Measurements from ENCODE around the gene FABP3.

The FABP3 gene

DNA sequence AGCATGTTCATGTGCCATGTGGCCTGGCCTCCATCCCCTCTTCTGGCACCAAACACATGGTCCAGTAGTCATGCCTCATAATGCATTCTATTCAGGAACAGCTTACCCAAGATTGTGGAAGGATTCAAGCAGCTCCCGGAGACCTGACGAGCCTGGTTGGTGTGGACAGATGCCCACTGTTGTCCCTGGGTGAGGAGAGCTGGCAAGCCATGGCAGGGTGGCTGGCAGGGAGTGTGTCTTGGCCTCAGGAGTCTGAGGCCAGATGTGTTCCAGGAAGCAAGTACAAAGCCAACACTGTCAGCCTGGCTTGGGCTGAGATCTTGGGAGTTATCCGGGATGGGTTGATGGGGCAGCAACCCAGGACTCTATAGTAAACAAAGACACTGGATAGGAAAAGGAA is 7.3 kb upstream of the FABP3 start:
- FAIRE-seq, result no peak
- TF ChIP-seq, protein P1, sequence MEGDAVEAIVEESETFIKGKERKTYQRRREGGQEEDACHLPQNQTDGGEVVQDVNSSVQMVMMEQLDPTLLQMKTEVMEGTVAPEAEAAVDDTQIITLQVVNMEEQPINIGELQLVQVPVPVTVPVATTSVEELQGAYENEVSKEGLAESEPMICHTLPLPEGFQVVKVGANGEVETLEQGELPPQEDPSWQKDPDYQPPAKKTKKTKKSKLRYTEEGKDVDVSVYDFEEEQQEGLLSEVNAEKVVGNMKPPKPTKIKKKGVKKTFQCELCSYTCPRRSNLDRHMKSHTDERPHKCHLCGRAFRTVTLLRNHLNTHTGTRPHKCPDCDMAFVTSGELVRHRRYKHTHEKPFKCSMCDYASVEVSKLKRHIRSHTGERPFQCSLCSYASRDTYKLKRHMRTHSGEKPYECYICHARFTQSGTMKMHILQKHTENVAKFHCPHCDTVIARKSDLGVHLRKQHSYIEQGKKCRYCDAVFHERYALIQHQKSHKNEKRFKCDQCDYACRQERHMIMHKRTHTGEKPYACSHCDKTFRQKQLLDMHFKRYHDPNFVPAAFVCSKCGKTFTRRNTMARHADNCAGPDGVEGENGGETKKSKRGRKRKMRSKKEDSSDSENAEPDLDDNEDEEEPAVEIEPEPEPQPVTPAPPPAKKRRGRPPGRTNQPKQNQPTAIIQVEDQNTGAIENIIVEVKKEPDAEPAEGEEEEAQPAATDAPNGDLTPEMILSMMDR (IDR thresholded peaks at IDR 0.05; ENCODE audit: insufficient read depth, missing control alignments), result no peak

DNA sequence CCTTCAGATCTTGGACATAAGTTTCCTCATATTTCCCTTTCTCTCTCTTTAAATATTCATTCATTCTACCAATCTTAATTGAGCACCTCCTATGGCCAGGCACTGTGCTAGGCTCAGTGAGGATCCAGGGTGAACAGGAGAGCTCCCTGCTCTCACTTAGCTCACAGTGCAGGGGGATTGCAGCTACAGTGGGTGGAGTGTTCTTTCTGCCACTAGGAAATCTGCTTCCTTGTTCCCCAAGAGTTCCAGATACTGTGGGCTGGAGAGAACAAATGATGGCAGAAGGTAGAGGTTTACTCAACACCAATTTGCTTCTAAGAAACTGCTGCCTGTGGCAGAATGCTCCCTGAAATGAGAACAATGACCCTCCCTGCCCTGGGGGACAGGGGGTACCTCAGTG is 5.1 kb upstream of the FABP3 start:
- FAIRE-seq, result no peak
- DNase-seq (ENCODE audit: insufficient read length, low spot score), result no peak
- TF ChIP-seq, protein P1 (IDR thresholded peaks at IDR 0.05; ENCODE audit: insufficient read depth, missing control alignments), result no peak

More for the DNA sequence above, 7.3 kb upstream of the FABP3 start:
- no peak for DNase-seq (ENCODE audit: insufficient read length, low spot score)

DNA sequence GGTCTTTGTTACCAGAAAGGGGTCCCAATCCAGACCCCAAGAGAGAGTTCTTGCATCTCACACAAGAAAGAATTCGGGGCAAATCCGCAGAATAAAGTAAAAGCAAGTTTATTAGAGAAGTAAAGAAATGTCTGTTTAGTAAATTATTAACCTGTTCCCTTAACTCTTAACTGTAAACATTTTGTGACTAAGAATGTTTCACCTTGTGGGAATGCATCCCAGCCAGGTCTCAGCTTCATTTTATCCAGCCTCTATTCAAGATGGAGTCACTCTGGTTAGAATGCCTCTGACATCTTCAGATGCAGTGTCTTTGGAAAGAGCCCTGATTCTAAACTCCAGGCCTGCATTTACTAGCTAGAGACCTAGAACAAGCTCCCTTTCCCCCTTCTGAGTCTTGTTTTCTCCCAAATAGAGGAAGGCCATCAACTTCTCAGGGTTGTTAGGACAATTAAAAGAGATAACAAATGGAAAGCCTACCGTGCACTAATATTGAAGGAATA is 4.5 kb upstream of the FABP3 start:
- DNase-seq (ENCODE audit: insufficient read length, low spot score) (no peak), FAIRE-seq (no peak)
- TF ChIP-seq, protein P1 (IDR thresholded peaks at IDR 0.05; ENCODE audit: insufficient read depth, missing control alignments), result no peak

DNA sequence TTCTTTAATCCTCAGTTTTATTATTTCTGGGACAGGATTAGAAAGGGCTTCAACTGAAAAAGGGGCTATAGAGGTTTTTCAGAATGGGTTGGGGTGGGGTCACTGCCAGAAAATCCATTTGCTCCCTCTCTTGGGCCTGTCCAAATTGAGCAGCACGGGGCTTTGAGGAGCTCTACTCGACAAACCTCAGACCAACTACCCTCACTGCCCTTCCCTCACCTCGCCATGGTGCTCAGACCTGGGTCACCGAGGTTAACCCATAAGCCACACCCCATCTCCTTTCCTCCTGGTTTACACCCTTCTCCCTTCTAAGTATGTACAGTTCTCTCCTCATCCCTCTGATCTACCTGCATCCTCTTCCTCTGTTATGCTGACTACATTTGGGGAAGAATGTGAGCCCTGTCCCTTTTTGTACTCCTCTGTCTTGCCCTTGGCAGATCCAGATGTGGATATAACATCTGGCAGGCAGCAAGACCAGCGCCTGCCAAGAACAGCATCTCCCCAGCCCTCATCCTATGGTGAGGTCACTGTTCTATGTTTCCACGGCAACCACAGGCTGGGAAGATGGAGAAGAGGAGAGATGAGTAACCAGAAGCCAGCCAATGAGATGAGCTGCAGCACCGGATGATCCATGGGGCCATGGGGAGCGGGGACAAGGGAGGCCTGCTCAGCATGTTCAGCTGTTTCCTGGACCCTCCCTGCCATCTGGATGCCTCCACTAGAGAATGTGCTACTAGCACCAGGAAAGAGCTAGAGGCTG is 3.7 kb upstream of the FABP3 start:
- no peak for DNase-seq (ENCODE audit: insufficient read length, low spot score)
- no peak for FAIRE-seq
- TF ChIP-seq, protein P1 (IDR thresholded peaks at IDR 0.05; ENCODE audit: insufficient read depth, missing control alignments), result no peak

DNA sequence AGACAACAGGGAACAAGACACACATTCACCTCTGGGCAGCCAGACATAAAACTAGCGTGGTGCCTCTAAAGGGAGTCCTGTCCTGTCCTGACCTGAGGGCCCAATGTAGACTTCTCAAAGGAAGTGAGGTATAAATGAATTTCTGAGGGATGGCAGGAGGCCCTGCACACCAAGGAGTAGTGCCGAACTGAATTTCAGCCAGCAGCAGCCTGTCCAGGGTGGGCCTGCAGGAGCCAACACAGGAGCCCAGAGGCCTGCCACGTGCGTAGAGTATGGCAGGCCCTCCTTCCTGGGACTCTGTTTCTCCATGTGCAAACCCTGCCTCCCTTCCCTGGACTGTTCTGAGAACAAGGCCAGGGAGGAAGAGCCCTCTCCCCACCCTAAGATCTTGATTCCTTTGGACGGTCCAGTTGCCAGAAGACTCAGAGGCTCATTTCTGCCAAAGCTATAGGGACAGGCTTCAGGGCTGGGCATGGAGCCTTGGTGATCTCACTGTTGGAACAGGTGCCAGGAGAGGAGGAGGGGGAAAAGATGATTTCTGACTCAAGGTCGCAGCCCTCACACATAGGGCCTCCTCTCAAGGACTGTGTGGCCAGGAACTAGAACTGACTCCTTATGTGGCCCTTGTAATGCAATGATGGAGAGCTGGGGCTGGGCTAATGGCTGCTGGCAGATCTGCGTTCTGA is 1.8 kb upstream of the FABP3 start:
- TF ChIP-seq, protein P1 (IDR thresholded peaks at IDR 0.05; ENCODE audit: insufficient read depth, missing control alignments), result no peak
- FAIRE-seq (no peak), DNase-seq (ENCODE audit: insufficient read length, low spot score) (no peak)

DNA sequence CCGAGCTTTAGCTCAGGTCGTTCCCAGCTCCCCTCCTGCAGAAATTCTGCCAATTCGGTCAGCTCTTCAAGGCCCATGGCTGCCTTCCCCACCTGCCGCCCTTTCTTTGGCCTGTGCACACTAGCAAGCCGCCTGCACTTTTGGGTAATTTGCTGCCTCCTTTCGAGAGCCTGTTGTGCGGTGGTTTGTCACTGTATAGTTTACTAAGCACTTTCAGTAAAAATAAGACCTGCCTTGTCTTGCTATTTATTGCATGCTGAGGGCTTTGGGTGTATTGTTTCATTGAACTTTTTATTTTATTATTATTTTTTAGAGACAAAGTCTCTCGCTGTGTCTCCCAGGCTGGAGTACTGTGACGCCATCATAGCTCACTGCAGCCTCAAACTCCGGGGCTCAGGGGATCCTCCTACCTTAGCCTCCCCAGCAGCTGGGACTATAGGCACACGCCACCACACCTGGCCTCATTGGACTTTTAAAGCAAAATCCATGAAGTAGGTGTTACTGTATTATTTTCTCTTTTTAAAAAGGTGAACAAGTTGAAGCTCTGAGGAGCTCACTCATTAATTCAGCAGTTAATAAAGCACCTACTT is 1.1 kb upstream of the FABP3 start:
- no peak for DNase-seq (ENCODE audit: insufficient read length, low spot score)
- no peak for FAIRE-seq
- TF ChIP-seq, protein P1 (IDR thresholded peaks at IDR 0.05; ENCODE audit: insufficient read depth, missing control alignments), result no peak
